ENCODE results near the gene SORT1. TPM values are rescaled to one million over a fixed set of nuclear protein-coding genes. Genes with fewer than 3 reads are reported as not detected.
"Not testable (repeated sequence)": the region's sequence is repeated elsewhere in the genome, so short reads cannot be mapped to it uniquely, and the experiment has no call there.

SORT1 gene
- total and polyA plus RNA-seq, 7 experiments from 2014 or later, result 1.0 to 25.6 (median 1.8) TPM; not detected in 2

DNA sequence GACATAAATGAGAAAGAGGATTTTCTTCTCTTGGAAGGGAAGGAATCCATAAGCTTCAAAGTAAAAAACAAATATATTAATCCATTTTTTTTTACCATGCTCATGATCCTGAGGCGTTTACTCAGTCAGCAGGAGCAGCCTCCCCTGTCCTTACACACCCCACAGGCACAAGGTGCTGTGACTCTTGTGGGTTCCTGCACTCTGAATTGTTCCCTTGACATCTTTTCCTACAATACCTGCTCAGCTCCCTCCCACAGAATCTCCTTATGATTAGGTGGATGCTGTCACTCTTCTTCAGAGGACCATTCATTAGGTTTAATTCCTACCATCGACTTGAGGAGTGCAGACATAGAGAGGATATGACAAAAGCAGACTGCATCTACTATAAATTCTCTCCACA, 104.7 kb downstream of the SORT1 start:
- H3K4me3 Mint-ChIP-seq, result no peak overlapping the region
- intact Hi-C loops (cut with micrococcal nuclease), result no loop called here
- Histone ChIP-seq H3K36me3 (ENCODE audit: control insufficient read depth in 2 of 3, insufficient read depth in 3 of 3, low read length in 3 of 3) (no peaks in the 10 kb centered on the region), H3K9me3 (ENCODE audit: control insufficient read depth in 2 of 3, low read length in 3 of 3) (no peaks in the 10 kb centered on the region), H3K4me3 (ENCODE audit: low read length) (no peak overlapping the region), H3K4me1 (ENCODE audit: control insufficient read depth in 2 of 2, insufficient read depth in 2 of 2, low read length in 2 of 2) (no peaks in the 10 kb centered on the region), H3K27me3 (ENCODE audit: control insufficient read depth in 2 of 2, insufficient read depth in 2 of 2, low read length in 2 of 2) (no peaks in the 10 kb centered on the region), H3K27ac (ENCODE audit: low read depth, low read length) (no peak overlapping the region)
- CTCF ChIA-PET, result interaction anchor here (1.4 kb wide), 1 partner anchor 10 kb away, joined by 4 read pairs; the partner anchor contains the start of gene PSRC1
- no peaks in the 10 kb centered on the region for H3K36me3 Mint-ChIP-seq
- peaks cover 0 to 34% (median 11%) of the 10 kb centered on the region in 5 donors for H3K27me3 Mint-ChIP-seq
- POLR2A ChIA-PET, result no interaction called here
- ATAC-seq (no peak), DNase-seq (no peak)
- no peaks in the 10 kb centered on the region for H3K9me3 Mint-ChIP-seq
- peaks cover 0 to 3% (median 0%) of the 10 kb centered on the region in 7 donors for H3K4me1 Mint-ChIP-seq
- H3K27ac Mint-ChIP-seq, result no peak overlapping the region

DNA sequence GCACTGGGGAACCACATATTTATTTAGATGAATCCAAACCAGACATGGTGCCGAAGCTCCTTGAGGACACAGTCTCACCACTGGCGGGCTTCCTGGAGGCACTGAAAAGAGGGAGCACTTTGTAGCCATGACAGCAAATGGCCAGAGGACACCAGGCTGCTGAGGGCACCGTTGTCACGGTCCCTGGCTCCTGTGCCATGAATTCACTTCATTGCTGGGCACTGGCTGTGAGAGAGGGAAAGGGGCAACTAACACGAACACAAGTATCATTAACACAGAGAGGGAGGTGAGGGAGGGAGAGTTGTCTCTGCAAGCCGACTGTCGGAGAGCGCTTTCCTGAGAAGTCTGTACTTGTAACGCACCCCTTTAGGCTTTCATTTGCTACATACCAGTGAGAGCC, 105.4 kb downstream of the SORT1 start:
- Mint-ChIP-seq H3K4me1 (peaks cover 0 to 3% (median 0%) of the 10 kb centered on the region in 7 donors), H3K27me3 (peaks cover 0 to 37% (median 11%) of the 10 kb centered on the region in 5 donors), H3K4me3 (no peak overlapping the region), H3K27ac (peak overlapping the region in 1 of 9 donors; percentile 4), H3K9me3 (no peaks in the 10 kb centered on the region), H3K36me3 (no peaks in the 10 kb centered on the region)
- POLR2A ChIA-PET, result no interaction called here
- CTCF ChIA-PET, result interaction anchor here (1.4 kb wide), 1 partner anchor 9 kb away, joined by 4 read pairs; the partner anchor contains the start of gene PSRC1
- Histone ChIP-seq H3K4me3 (ENCODE audit: low read length) (no peak overlapping the region), H3K36me3 (ENCODE audit: control insufficient read depth in 2 of 3, insufficient read depth in 3 of 3, low read length in 3 of 3) (no peaks in the 10 kb centered on the region), H3K9me3 (ENCODE audit: control insufficient read depth in 2 of 3, low read length in 3 of 3) (no peaks in the 10 kb centered on the region), H3K27me3 (ENCODE audit: control insufficient read depth in 2 of 2, insufficient read depth in 2 of 2, low read length in 2 of 2) (no peaks in the 10 kb centered on the region), H3K4me1 (ENCODE audit: control insufficient read depth in 2 of 2, insufficient read depth in 2 of 2, low read length in 2 of 2) (no peaks in the 10 kb centered on the region), H3K27ac (ENCODE audit: low read depth, low read length) (no peak overlapping the region)
- DNase-seq (no peak), ATAC-seq (no peak)
- intact Hi-C loops (cut with micrococcal nuclease), result no loop called here

DNA sequence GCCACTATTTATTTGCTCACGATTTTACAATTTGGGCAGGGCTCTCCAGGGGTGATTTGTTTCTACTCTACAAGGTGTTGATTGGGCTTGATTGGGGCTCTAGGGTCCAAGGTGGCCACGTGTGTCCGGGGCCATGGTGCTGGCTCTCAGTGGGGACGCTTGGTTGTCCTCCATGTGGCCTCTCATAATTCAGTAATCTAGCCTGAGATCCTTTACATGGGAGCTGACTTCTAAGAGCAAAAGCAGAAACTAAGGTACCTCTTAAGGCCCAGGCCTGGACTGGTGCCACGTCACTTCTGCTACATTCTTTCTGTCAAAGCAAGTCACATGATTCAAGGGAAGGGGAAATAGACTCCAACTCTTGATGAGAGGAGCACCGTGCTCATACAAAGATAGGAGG, 106.7 kb downstream of the SORT1 start:
- no peaks in the 10 kb centered on the region for H3K9me3 ChIP-seq (ENCODE audit: control insufficient read depth in 2 of 3, low read length in 3 of 3)
- H3K9me3 Mint-ChIP-seq, result no peaks in the 10 kb centered on the region
- no peaks in the 10 kb centered on the region for H3K27me3 ChIP-seq (ENCODE audit: control insufficient read depth in 2 of 2, insufficient read depth in 2 of 2, low read length in 2 of 2)
- peaks cover 0 to 3% (median 0%) of the 10 kb centered on the region in 7 donors for H3K4me1 Mint-ChIP-seq
- H3K4me1 ChIP-seq (ENCODE audit: control insufficient read depth in 2 of 2, insufficient read depth in 2 of 2, low read length in 2 of 2), result no peaks in the 10 kb centered on the region
- DNase-seq (no peak), ATAC-seq (peak; percentile 80)
- H3K4me3 ChIP-seq (ENCODE audit: low read length), result no peak overlapping the region
- H3K36me3 ChIP-seq (ENCODE audit: control insufficient read depth in 2 of 3, insufficient read depth in 3 of 3, low read length in 3 of 3), result no peaks in the 10 kb centered on the region
- intact Hi-C loops (cut with micrococcal nuclease), result no loop called here
- ChIA-PET POLR2A (no interaction called here), CTCF (no interaction called here)
- H3K36me3 Mint-ChIP-seq, result no peaks in the 10 kb centered on the region
- H3K27me3 Mint-ChIP-seq, result peaks cover 0 to 38% (median 8%) of the 10 kb centered on the region in 5 donors
- H3K27ac ChIP-seq (ENCODE audit: low read depth, low read length), result no peak overlapping the region
- H3K4me3 Mint-ChIP-seq, result no peak overlapping the region
- no peak overlapping the region for H3K27ac Mint-ChIP-seq

DNA sequence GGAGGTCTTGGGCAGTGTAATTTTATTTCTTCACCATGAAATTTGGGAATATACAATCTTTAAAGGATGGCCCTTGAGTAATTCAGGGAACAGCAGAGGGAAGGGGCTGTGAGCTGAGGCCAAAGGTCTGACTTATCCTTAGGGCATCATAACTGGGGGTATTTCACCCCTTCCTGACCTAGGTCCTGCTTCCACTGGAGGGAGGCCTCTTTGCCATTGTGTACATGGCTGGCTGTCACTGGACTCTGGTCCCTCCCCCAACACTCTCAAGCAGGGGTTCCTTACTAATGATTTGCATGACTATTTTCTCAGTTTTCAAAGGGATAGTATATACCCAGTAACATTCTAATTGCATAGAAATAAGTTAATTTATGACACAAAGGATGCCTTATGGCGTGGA, 107.6 kb downstream of the SORT1 start:
- H3K27me3 ChIP-seq (ENCODE audit: control insufficient read depth in 2 of 2, insufficient read depth in 2 of 2, low read length in 2 of 2), result no peaks in the 10 kb centered on the region
- no peaks in the 10 kb centered on the region for H3K36me3 Mint-ChIP-seq
- DNase-seq, result no peak
- intact Hi-C loops (cut with micrococcal nuclease), result no loop called here
- ATAC-seq, result no peak
- CTCF ChIA-PET, result no interaction called here
- H3K4me3 ChIP-seq (ENCODE audit: low read length), result no peak overlapping the region
- H3K27ac ChIP-seq (ENCODE audit: low read depth, low read length), result no peak overlapping the region
- H3K9me3 Mint-ChIP-seq, result no peaks in the 10 kb centered on the region
- no peak overlapping the region for H3K27ac Mint-ChIP-seq
- H3K36me3 ChIP-seq (ENCODE audit: control insufficient read depth in 2 of 3, insufficient read depth in 3 of 3, low read length in 3 of 3), result no peaks in the 10 kb centered on the region
- H3K9me3 ChIP-seq (ENCODE audit: control insufficient read depth in 2 of 3, low read length in 3 of 3), result no peaks in the 10 kb centered on the region
- H3K27me3 Mint-ChIP-seq, result peaks cover 0 to 36% (median 4%) of the 10 kb centered on the region in 5 donors
- H3K4me1 Mint-ChIP-seq, result peaks cover 0 to 3% (median 0%) of the 10 kb centered on the region in 7 donors
- no peaks in the 10 kb centered on the region for H3K4me1 ChIP-seq (ENCODE audit: control insufficient read depth in 2 of 2, insufficient read depth in 2 of 2, low read length in 2 of 2)
- no peak overlapping the region for H3K4me3 Mint-ChIP-seq
- POLR2A ChIA-PET, result no interaction called here

DNA sequence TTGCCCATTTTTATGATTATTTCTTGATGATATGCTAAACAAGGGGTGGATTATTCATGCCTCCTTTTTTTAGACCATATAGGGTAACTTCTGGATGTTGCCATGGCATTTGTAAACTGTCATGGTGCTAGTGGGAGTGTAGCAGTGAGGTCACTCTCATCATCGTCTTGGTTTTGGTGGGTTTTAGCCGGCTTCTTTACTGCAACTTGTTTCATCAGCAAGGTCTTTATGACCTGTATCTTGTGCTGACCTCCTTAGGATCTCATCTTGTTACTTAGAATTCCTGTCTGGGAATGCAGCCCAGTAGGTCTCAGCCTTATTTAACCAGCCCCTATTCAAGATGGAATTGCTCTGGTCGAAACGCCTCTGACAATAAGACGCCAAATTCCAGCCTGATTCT, 111.0 kb downstream of the SORT1 start:
- not testable (repeated sequence) for H3K27ac ChIP-seq (ENCODE audit: low read depth, low read length)

DNA sequence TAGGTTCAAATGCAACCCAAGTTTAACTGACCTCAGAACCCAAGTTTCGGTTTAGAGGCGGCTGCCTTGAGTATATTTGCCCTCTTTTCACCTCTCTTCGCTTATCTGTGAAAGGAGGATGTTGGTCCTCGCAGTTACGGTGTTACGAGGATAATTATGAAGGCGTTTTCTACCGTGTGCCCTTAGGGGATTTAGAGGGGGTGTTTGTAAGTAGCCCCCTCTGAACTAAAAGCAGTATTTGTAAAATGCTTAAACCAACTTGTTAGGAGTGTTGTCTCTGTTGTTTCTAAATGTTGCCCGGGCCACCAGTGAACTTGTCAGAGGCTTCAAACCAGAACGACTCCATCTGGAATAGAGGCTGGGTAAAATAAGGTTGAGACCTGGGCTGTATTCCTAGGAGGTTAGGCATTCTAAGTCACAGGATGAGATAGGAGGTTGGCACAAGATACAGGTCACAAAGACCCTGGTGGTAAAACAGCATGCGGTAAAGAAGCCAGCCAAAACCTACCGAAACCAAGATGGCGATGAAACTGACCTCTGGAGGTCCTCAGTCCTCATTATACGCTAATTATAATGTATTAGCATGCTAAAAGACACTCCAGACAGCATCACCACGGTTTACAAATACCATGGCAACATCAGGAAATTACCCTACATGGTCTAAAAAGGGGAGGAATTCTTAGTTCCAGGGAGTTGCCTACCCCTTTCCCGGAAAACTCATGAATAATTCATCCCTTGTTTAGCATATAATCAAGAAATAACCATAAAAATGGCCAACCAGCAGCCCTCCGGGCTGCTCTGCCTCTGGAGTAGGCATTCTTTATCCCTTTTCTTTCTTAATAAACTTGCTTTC, 113.7 kb downstream of the SORT1 start:
- Histone ChIP-seq H3K4me3 (ENCODE audit: low read length) (peak overlapping the region; percentile 92), H3K27ac (ENCODE audit: low read depth, low read length) (peak overlapping the region; percentile 65), H3K27me3 (ENCODE audit: control insufficient read depth in 2 of 2, insufficient read depth in 2 of 2, low read length in 2 of 2) (no peaks in the 10 kb centered on the region), H3K36me3 (ENCODE audit: control insufficient read depth in 2 of 3, insufficient read depth in 3 of 3, low read length in 3 of 3) (no peaks in the 10 kb centered on the region), H3K4me1 (ENCODE audit: control insufficient read depth in 2 of 2, insufficient read depth in 2 of 2, low read length in 2 of 2) (peaks cover 8 to 11% of the 10 kb centered on the region in 2 donors), H3K9me3 (ENCODE audit: control insufficient read depth in 2 of 3, low read length in 3 of 3) (no peaks in the 10 kb centered on the region)
- Mint-ChIP-seq H3K9me3 (no peaks in the 10 kb centered on the region), H3K4me3 (peak overlapping the region; percentile 89 to 99 (median 96)), H3K4me1 (peaks cover 6 to 29% (median 14%) of the 10 kb centered on the region in 7 donors), H3K27me3 (peaks cover 0 to 15% (median 0%) of the 10 kb centered on the region in 5 donors), H3K36me3 (peaks cover 0 to 9% (median 0%) of the 10 kb centered on the region in 5 donors), H3K27ac (peak overlapping the region; percentile 55 to 94 (median 88))
- POLR2A ChIA-PET, result interaction anchor here (1.4 to 1.7 kb wide), 4 partner anchors 70 to 750 kb away, joined by 4 to 5 read pairs (median 4); partner anchors contain the start of genes SARS1 and STRIP1
- ATAC-seq, result no peak
- intact Hi-C loops (cut with micrococcal nuclease), result loop anchor here (1.0 to 10.0 kb wide), 11 partner anchors 21 to 337 kb away; partner anchors contain the start of genes ATXN7L2 (in 2 of the 2), CELSR2 (in 2 of the 2), SARS1 (in 2 of the 2) and CLCC1 (in 1 of the 2)
- CTCF ChIA-PET, result interaction anchor here (1.2 to 4.5 kb wide), 2 partner anchors 8 to 248 kb away, joined by 4 to 22 read pairs; no protein-coding TSS in a partner anchor
- DNase-seq, result no peak

More for the DNA sequence above, 111.0 kb downstream of the SORT1 start:
- DNase-seq; H3K36me3 ChIP-seq (ENCODE audit: control insufficient read depth in 2 of 3, insufficient read depth in 3 of 3, low read length in 3 of 3); H3K36me3 Mint-ChIP-seq; H3K9me3 Mint-ChIP-seq; H3K4me3 Mint-ChIP-seq; H3K27me3 ChIP-seq (ENCODE audit: control insufficient read depth in 2 of 2, insufficient read depth in 2 of 2, low read length in 2 of 2); POLR2A ChIA-PET; H3K4me3 ChIP-seq (ENCODE audit: low read length); H3K9me3 ChIP-seq (ENCODE audit: control insufficient read depth in 2 of 3, low read length in 3 of 3); ATAC-seq: not testable (repeated sequence)
- H3K4me1 ChIP-seq (ENCODE audit: control insufficient read depth in 2 of 2, insufficient read depth in 2 of 2, low read length in 2 of 2), result peaks cover 8 to 11% of the 10 kb centered on the region in 2 donors
- H3K4me1 Mint-ChIP-seq, result peaks cover 6 to 21% (median 14%) of the 10 kb centered on the region in 7 donors
- CTCF ChIA-PET, result interaction anchor here (1.4 kb wide), 1 partner anchor 73 kb away, joined by 3 read pairs; the partner anchor contains the start of gene SARS1
- intact Hi-C loops (cut with micrococcal nuclease), result loop anchor here in 1 of 2 donors (10.0 kb wide), 1 partner anchor 322 kb away; the partner anchor contains the start of gene CLCC1
- peak overlapping the region in 1 of 9 donors; percentile 51 for H3K27ac Mint-ChIP-seq
- H3K27me3 Mint-ChIP-seq, result peaks cover 0 to 15% (median 0%) of the 10 kb centered on the region in 5 donors
